Stomach (tissue), 9 donors: Measurements from ENCODE around the gene GAD2. TPM values are rescaled to one million over a fixed set of nuclear protein-coding genes. Genes with fewer than 3 reads are reported as not detected.
A peak's percentile ranks its signal among the peaks of the same experiment; 100 is the strongest.

Experiments
- DNase-seq, 2 donors: peaks; one replicate each; pipeline versions ENCODE4 v3.0.0 to v3.0.0-alpha.2; 2013 to 2019
- H3K27ac ChIP-seq, 5 donors: fragments of 200-600 bp in 4 of 5; sonication (generic) in 4 of 5; one replicate each; pipeline ENCODE4 v1.5.1; 2013 to 2019; ENCODE audit warnings: mild to moderate bottlenecking in 1 of 5, moderate library complexity in 1 of 5
- H3K27me3 ChIP-seq, 3 donors: fragments of 200-600 bp; sonication (generic); one replicate each; pipeline ENCODE4 v1.5.1; 2017 to 2019; ENCODE audit warnings: mixed run types in 1 of 3
- H3K36me3 ChIP-seq, 4 donors: fragments of 200-600 bp; sonication (generic); 1 replicate in 3 of 4; 2 replicates in 1 of 4; pipeline ENCODE4 v1.5.1; 2016 to 2019
- H3K4me1 ChIP-seq, 4 donors: fragments of 200-600 bp; sonication (generic); one replicate each; pipeline ENCODE4 v1.5.1; 2016 to 2019
- H3K4me3 ChIP-seq, 4 donors: fragments of 200-600 bp; sonication (generic) in 3 of 4; one replicate each; pipeline ENCODE4 v1.5.1; 2016 to 2019; ENCODE audit warnings: mild to moderate bottlenecking in 1 of 4
- H3K9me3 ChIP-seq, 4 donors: fragments of 200-600 bp; sonication (generic); one replicate each; pipeline ENCODE4 v1.5.1; 2016 to 2019
- CTCF ChIP-seq, 7 experiments: fragments of 450-650 bp in 4 of 7; fragments of 200-600 bp in 3 of 7; sonication (generic) in 3 of 7; IDR thresholded peaks; one replicate each; pipeline ENCODE4 v1.5.1; 2016 to 2019; ENCODE audit warnings: antibody characterized with exemption in 7 of 7, control low read depth in 2 of 7, mild to moderate bottlenecking in 1 of 7
- EP300 ChIP-seq: sonication (generic); formaldehyde crosslinking; IDR thresholded peaks from one replicate; pipeline ENCODE4 v1.6.1; 2017; ENCODE audit warnings: antibody characterized with exemption
- POLR2A ChIP-seq, 4 donors: fragments of 450-650 bp; IDR thresholded peaks; one replicate each; pipeline ENCODE4 v1.6.1; 2016; ENCODE audit warnings: antibody characterized with exemption in 4 of 4, control low read depth in 2 of 4, mild to moderate bottlenecking in 1 of 4, moderate library complexity in 1 of 4
- POLR2AphosphoS5 ChIP-seq, 3 donors: sonication (generic); formaldehyde crosslinking; IDR thresholded peaks; one replicate each; pipeline ENCODE4 v1.6.1; 2016; ENCODE audit warnings: antibody characterized with exemption in 3 of 3
- WGBS, 5 donors: extraction: QIAGEN DNeasy Blood & Tissue Kit in 3 of 5; methylation state at CpG; one replicate each; pipeline versions ENCODE4 v1.1.5 to v1.1.7; 2013 to 2018; 5-methylcytosine and 5-hydroxymethylcytosine counted together
- intact Hi-C: fragments of 100-400 bp; cut with DNase I; formaldehyde crosslinking; loops from one replicate; pipeline ENCODE4 v1.15.1; 2023; ENCODE audit warnings: low total_unique reads
- polyA plus RNA-seq, 3 donors: library from polyadenylated mRNA; stranded (reverse); fragments of 200-250 nt; gene quantifications; one replicate each; pipeline ENCODE4 v1.2.3, GENCODE V29; 2013
- total RNA-seq, 5 donors: library from RNA; depleted of rRNA; stranded (reverse); fragments of >200 nt; gene quantifications; one replicate each; pipeline versions ENCODE4 v1.1.0 to v1.2.3, GENCODE V29; 2014 to 2016
- donor health status: healthy with polysubstance abuse.
- donor health status: Bipolar disorder and iron deficiency.
- donor health status: healthy.

The GAD2 gene
- total and polyA plus RNA-seq, 8 donors = 0.15 to 1.1 (median 0.55) TPM; not detected in 4

- H3K9me3 ChIP-seq = peaks cover 0 to 8% (median 3%) of the 10 kb centered on the region in 4 donors
- peaks cover 0 to 20% (median 4%) of the 10 kb centered on the region in 4 donors for H3K4me1 ChIP-seq
- peak overlapping the region in 3 of 4 donors; percentile 15 to 38 (median 26) for H3K4me3 ChIP-seq
- no peaks in the 10 kb centered on the region for H3K27me3 ChIP-seq
- no peaks in the 10 kb centered on the region for H3K36me3 ChIP-seq
- intact Hi-C loops = loop anchor here (5.0 kb wide), 1 partner anchor 222 kb away; no protein-coding TSS in a partner anchor
- DNase-seq = peak; percentile 61 to 83
- H3K27ac ChIP-seq = peak overlapping the region in 1 of 5 donors; percentile 9
- TF ChIP-seq EP300 (no peak), POLR2A (IDR thresholded peaks at IDR 0.05) (no peak), POLR2AphosphoS5 (IDR thresholded peaks at IDR 0.05) (no peak), CTCF (IDR thresholded peaks at IDR 0.05) (peak in 5 of 7 experiments; percentile 37 to 97 (median 80))
- WGBS, 5 donors = 10 to 12% (median 11%) methylated on average over 7 of the region's 7 CpGs
Measured at GRCh38 chr10:26334932-26335573, 118.5 kb downstream of the GAD2 start.

GRCh38 chr10:26335574-26336093 lies 119.1 kb downstream of the GAD2 start:
- Histone ChIP-seq H3K9me3 (peaks cover 0 to 8% (median 3%) of the 10 kb centered on the region in 4 donors), H3K36me3 (no peaks in the 10 kb centered on the region), H3K4me1 (peaks cover 0 to 20% (median 4%) of the 10 kb centered on the region in 4 donors), H3K27me3 (no peaks in the 10 kb centered on the region), H3K27ac (peak overlapping the region in 1 of 5 donors; percentile 9), H3K4me3 (peak overlapping the region in 3 of 4 donors; percentile 15 to 38 (median 26))
- WGBS, 5 donors = 64 to 76% (median 68%) methylated on average over 6 of the region's 6 CpGs
- intact Hi-C loops = loop anchor here (5.0 kb wide), 1 partner anchor 222 kb away; no protein-coding TSS in a partner anchor
- no peak for DNase-seq
- TF ChIP-seq POLR2A (IDR thresholded peaks at IDR 0.05) = no peak
- no peak for TF ChIP-seq EP300
- TF ChIP-seq CTCF (IDR thresholded peaks at IDR 0.05) = no peak
- no peak for TF ChIP-seq POLR2AphosphoS5 (IDR thresholded peaks at IDR 0.05)

- no peak for DNase-seq
- Histone ChIP-seq H3K9me3 (peaks cover 0 to 8% (median 3%) of the 10 kb centered on the region in 4 donors), H3K4me3 (no peak overlapping the region), H3K4me1 (peaks cover 0 to 20% (median 4%) of the 10 kb centered on the region in 4 donors), H3K27me3 (no peaks in the 10 kb centered on the region), H3K36me3 (no peaks in the 10 kb centered on the region), H3K27ac (no peak overlapping the region)
- TF ChIP-seq CTCF (IDR thresholded peaks at IDR 0.05) (no peak), POLR2AphosphoS5 (IDR thresholded peaks at IDR 0.05) (no peak), POLR2A (IDR thresholded peaks at IDR 0.05) (no peak), EP300 (no peak)
- intact Hi-C loops = loop anchor here (5.0 kb wide), 1 partner anchor 220 kb away; no protein-coding TSS in a partner anchor
- 44 to 60% (median 56%) methylated on average over 2 of the region's 2 CpGs for WGBS, 5 donors
Measured at GRCh38 chr10:26336979-26337378, 120.4 kb downstream of the GAD2 start.

- no peak overlapping the region for H3K27ac ChIP-seq
- intact Hi-C loops = no loop called here
- H3K27me3 ChIP-seq = no peaks in the 10 kb centered on the region
- no peaks in the 10 kb centered on the region for H3K36me3 ChIP-seq
- no peak overlapping the region for H3K4me3 ChIP-seq
- TF ChIP-seq EP300 (no peak), POLR2A (IDR thresholded peaks at IDR 0.05) (no peak), POLR2AphosphoS5 (IDR thresholded peaks at IDR 0.05) (no peak), CTCF (IDR thresholded peaks at IDR 0.05) (no peak)
- no peak for DNase-seq
- no peaks in the 10 kb centered on the region for H3K9me3 ChIP-seq
- peaks cover 0 to 13% (median 4%) of the 10 kb centered on the region in 4 donors for H3K4me1 ChIP-seq
Measured at GRCh38 chr10:26341701-26342100, 125.1 kb downstream of the GAD2 start.
